Measurements from ENCODE around the gene MEGF8.
"Not testable (repeated sequence)": the region's sequence is repeated elsewhere in the genome, so short reads cannot be mapped to it uniquely, and the experiment has no call there.

MEGF8 gene

GRCh38 chr19:42326969-42327368, 1.5 kb downstream of the MEGF8 start:
- H3K36me3 ChIP-seq (ENCODE audit: control insufficient read depth, insufficient read depth, low read length), result no peaks in the 10 kb centered on the region
- peak overlapping the region; percentile 82 for H3K4me2 ChIP-seq (ENCODE audit: low read length)
- H2AFZ ChIP-seq, result no peak overlapping the region
- H3K27ac ChIP-seq, result no peak overlapping the region
- peaks cover 3% of the 10 kb centered on the region for H3K4me1 ChIP-seq
- H3K9ac ChIP-seq, result no peak overlapping the region
- peaks cover 6% of the 10 kb centered on the region for H3K79me2 ChIP-seq
- H3K4me3 ChIP-seq (ENCODE audit: low read depth, low read length), result peak overlapping the region; percentile 92
- H3K9me3 ChIP-seq (ENCODE audit: control insufficient read depth, low read length), result no peaks in the 10 kb centered on the region
- TF ChIP-seq CTCF (IDR thresholded peaks at IDR 0.05), result no peak
- H3K27me3 ChIP-seq (ENCODE audit: control insufficient read depth, insufficient read depth, low read length), result no peaks in the 10 kb centered on the region

DNA sequence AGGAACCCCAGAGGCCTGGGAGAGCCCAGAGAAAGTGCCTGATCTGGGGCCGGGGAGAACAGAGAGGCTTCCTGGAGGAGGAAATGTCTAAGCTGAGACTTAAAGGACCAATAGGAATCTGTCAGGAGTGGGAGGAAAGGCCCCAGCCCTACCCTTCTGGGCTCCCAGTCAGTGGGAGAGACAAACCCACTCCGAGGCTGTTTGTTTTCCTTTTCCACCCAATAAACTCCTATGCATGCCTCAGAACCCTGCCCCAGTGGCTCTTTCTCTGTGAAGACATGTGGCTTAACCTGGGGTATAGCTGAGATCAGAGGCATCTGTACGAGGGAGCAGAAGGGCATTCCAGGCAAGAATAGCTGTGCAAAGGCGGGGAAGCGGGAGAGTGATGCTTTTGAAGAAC, 1.9 kb downstream of the MEGF8 start:
- Histone ChIP-seq H3K27me3 (ENCODE audit: control insufficient read depth, insufficient read depth, low read length) (no peaks in the 10 kb centered on the region), H3K4me2 (ENCODE audit: low read length) (peak overlapping the region; percentile 82), H3K9ac (no peak overlapping the region), H3K27ac (no peak overlapping the region), H3K36me3 (ENCODE audit: control insufficient read depth, insufficient read depth, low read length) (no peaks in the 10 kb centered on the region), H3K79me2 (peaks cover 6% of the 10 kb centered on the region), H3K4me3 (ENCODE audit: low read depth, low read length) (no peak overlapping the region), H2AFZ (no peak overlapping the region), H3K9me3 (ENCODE audit: control insufficient read depth, low read length) (no peaks in the 10 kb centered on the region), H3K4me1 (peaks cover 3% of the 10 kb centered on the region)
- no peak for TF ChIP-seq CTCF (IDR thresholded peaks at IDR 0.05)

DNA sequence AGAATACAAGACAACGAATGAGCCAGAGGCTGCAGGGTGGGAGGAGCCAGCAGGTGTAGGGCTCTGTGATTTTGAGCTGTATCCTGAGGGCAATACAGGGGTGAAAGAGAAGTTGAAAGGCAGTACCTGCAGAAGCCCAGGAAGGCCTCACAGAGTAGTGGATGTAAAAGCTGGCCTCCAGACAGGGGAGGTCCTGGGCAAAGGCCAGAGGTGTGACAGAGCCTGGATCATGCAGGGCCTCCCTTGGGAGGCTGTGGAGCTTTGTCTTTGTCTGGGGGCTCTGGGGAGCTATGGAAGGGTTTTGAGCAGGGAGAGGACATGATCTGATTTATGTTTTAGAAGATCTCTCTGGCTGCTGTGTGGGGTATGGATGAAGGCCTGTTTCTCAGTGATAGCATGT, 2.7 kb downstream of the MEGF8 start:
- TF ChIP-seq CTCF (IDR thresholded peaks at IDR 0.05), result no peak
- H3K27ac ChIP-seq, result no peak overlapping the region

DNA sequence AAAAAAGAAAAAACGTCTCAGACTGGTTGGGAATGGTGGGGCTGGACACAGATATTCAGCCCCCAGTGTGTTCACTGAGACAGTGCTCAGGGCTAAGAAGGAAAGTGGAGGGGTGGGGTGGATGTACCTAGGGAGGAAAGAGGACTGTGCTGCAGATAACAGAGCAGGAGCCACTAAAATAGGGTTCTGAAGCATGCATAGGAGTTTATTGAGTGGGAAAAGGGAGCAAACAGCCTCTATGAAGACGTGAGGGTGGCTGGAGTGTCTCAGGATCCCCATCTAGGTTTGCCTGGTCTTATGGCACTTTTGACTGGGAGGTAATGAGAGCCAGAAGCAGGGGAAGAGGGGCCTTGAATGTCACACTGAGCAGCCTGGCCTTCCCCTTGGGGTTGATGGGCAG, 3.4 kb downstream of the MEGF8 start:
- Histone ChIP-seq H3K27me3 (ENCODE audit: control insufficient read depth, insufficient read depth, low read length) (no peaks in the 10 kb centered on the region), H3K9ac (no peak overlapping the region), H3K9me3 (ENCODE audit: control insufficient read depth, low read length) (no peaks in the 10 kb centered on the region), H3K4me3 (ENCODE audit: low read depth, low read length) (no peak overlapping the region), H3K4me1 (peaks cover 3% of the 10 kb centered on the region), H3K4me2 (ENCODE audit: low read length) (no peak overlapping the region), H2AFZ (no peak overlapping the region), H3K27ac (no peak overlapping the region), H3K79me2 (peaks cover 6% of the 10 kb centered on the region), H3K36me3 (ENCODE audit: control insufficient read depth, insufficient read depth, low read length) (no peaks in the 10 kb centered on the region)
- TF ChIP-seq CTCF (IDR thresholded peaks at IDR 0.05), result no peak

More for the DNA sequence above, 2.7 kb downstream of the MEGF8 start:
- H3K27me3 ChIP-seq (ENCODE audit: control insufficient read depth, insufficient read depth, low read length), result no peaks in the 10 kb centered on the region
- no peaks in the 10 kb centered on the region for H3K36me3 ChIP-seq (ENCODE audit: control insufficient read depth, insufficient read depth, low read length)
- H3K9me3 ChIP-seq (ENCODE audit: control insufficient read depth, low read length), result no peaks in the 10 kb centered on the region
- H3K4me1 ChIP-seq, result peaks cover 3% of the 10 kb centered on the region
- peak overlapping the region; percentile 22 for H3K4me2 ChIP-seq (ENCODE audit: low read length)
- H2AFZ ChIP-seq, result no peak overlapping the region
- no peak overlapping the region for H3K9ac ChIP-seq
- peaks cover 6% of the 10 kb centered on the region for H3K79me2 ChIP-seq
- no peak overlapping the region for H3K4me3 ChIP-seq (ENCODE audit: low read depth, low read length)

- Histone ChIP-seq H2AFZ (no peak overlapping the region), H3K4me3 (ENCODE audit: low read depth, low read length) (no peak overlapping the region), H3K36me3 (ENCODE audit: control insufficient read depth, insufficient read depth, low read length) (no peaks in the 10 kb centered on the region), H3K79me2 (peaks cover 6% of the 10 kb centered on the region), H3K9me3 (ENCODE audit: control insufficient read depth, low read length) (no peaks in the 10 kb centered on the region), H3K4me2 (ENCODE audit: low read length) (no peak overlapping the region), H3K9ac (no peak overlapping the region), H3K4me1 (no peaks in the 10 kb centered on the region), H3K27me3 (ENCODE audit: control insufficient read depth, insufficient read depth, low read length) (no peaks in the 10 kb centered on the region), H3K27ac (no peak overlapping the region)
- no peak for TF ChIP-seq CTCF (IDR thresholded peaks at IDR 0.05)
Measured at GRCh38 chr19:42330241-42330711, 4.8 kb downstream of the MEGF8 start.

DNA sequence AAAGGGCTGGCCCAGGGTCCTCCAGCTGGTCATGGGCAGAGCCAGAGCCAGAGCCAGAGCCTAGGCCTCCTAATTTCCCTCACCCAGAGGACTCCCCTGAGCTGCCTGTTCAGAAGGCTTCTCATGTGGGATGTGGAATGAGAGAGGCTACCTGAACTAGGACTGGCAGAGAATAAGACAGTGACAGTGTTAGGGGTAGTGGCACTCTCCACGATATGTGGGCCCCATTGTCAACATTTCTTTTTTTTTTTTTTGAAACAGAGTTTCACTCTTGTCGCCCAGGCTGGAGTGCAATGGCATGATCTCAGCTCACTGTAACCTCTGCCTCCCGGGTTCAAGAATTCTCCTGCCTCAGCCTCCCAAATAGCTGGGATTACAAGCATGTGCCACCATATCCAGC, 5.9 kb downstream of the MEGF8 start:
- H3K79me2 ChIP-seq; H3K27me3 ChIP-seq (ENCODE audit: control insufficient read depth, insufficient read depth, low read length); H2AFZ ChIP-seq; H3K4me1 ChIP-seq; H3K9me3 ChIP-seq (ENCODE audit: control insufficient read depth, low read length); H3K9ac ChIP-seq; H3K27ac ChIP-seq; H3K4me3 ChIP-seq (ENCODE audit: low read depth, low read length); H3K4me2 ChIP-seq (ENCODE audit: low read length); H3K36me3 ChIP-seq (ENCODE audit: control insufficient read depth, insufficient read depth, low read length): not testable (repeated sequence)
